NB4 (cell line): Measurements from ENCODE around the gene OSBPL10.

Experiments used
- POLR2A ChIP-seq: IDR thresholded peaks from 2 replicates; pipeline ENCODE4 v1.6.1; 2011; ENCODE audit warnings: mild to moderate bottlenecking; ENCODE audit not compliant: insufficient read length; ENCODE audit errors: extremely low read depth
- TF ChIP-seq, protein P1 (sequence below): IDR thresholded peaks from one replicate; pipeline ENCODE4 v1.5.1; 2012; ENCODE audit warnings: low read depth, low read length

DNA sequence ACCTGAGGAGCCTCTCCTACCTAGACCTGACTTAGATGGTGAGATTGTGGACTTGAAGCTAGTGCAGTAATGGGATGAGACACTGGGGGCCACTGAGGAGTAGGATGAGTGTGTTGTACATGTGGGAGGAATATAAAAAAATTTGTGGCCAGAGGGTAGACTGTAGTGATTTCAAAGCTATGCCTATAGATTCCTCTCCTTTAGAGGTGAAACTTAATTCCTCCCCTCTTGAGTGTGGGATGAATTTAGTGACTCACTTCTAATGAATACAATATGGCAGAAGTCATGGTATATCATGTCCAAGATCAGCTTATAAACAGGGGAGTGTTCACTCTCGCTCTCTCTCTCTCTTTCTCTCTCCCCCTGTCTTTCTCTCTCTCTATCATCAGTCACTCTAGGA, 7.2 kb upstream of the OSBPL10 start:
- TF ChIP-seq, protein P1, sequence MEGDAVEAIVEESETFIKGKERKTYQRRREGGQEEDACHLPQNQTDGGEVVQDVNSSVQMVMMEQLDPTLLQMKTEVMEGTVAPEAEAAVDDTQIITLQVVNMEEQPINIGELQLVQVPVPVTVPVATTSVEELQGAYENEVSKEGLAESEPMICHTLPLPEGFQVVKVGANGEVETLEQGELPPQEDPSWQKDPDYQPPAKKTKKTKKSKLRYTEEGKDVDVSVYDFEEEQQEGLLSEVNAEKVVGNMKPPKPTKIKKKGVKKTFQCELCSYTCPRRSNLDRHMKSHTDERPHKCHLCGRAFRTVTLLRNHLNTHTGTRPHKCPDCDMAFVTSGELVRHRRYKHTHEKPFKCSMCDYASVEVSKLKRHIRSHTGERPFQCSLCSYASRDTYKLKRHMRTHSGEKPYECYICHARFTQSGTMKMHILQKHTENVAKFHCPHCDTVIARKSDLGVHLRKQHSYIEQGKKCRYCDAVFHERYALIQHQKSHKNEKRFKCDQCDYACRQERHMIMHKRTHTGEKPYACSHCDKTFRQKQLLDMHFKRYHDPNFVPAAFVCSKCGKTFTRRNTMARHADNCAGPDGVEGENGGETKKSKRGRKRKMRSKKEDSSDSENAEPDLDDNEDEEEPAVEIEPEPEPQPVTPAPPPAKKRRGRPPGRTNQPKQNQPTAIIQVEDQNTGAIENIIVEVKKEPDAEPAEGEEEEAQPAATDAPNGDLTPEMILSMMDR: no peak
- no peak for TF ChIP-seq POLR2A
